Parathyroid adenoma (tissue), 2 donors: ENCODE measurements around the gene SEMA6A.

Experiments
- H2AFZ ChIP-seq: fragments of 300-600 bp; sonication (generic); one replicate; pipeline ENCODE4 v1.7.0; 2017; ENCODE audit warnings: antibody characterized with exemption, mild to moderate bottlenecking
- H3K27ac ChIP-seq: fragments of 300-600 bp; sonication (generic); one replicate; pipeline ENCODE4 v1.7.0; 2017
- H3K27me3 ChIP-seq: fragments of 300-600 bp; sonication (generic); one replicate; pipeline ENCODE4 v1.7.0; 2017; ENCODE audit warnings: low read length; ENCODE audit not compliant: control insufficient read depth, insufficient read depth
- H3K36me3 ChIP-seq: fragments of 300-600 bp; sonication (generic); one replicate; pipeline ENCODE4 v1.7.0; 2017; ENCODE audit warnings: low read length; ENCODE audit not compliant: control insufficient read depth, insufficient read depth
- H3K4me1 ChIP-seq: fragments of 300-600 bp; sonication (generic); one replicate; pipeline ENCODE4 v1.7.0; 2017; ENCODE audit warnings: control low read depth
- H3K4me2 ChIP-seq: fragments of 300-600 bp; sonication (generic); one replicate; pipeline ENCODE4 v1.7.0; 2017; ENCODE audit warnings: low read length
- H3K4me3 ChIP-seq: fragments of 300-600 bp; sonication (generic); one replicate; pipeline ENCODE4 v1.7.0; 2017; ENCODE audit warnings: low read depth, low read length
- H3K79me2 ChIP-seq: fragments of 300-600 bp; sonication (generic); one replicate; pipeline ENCODE4 v1.7.0; 2017; ENCODE audit warnings: control low read depth
- H3K9ac ChIP-seq: fragments of 300-600 bp; sonication (generic); one replicate; pipeline ENCODE4 v1.7.0; 2017; ENCODE audit warnings: mild to moderate bottlenecking
- H3K9me3 ChIP-seq: fragments of 300-600 bp; sonication (generic); one replicate; pipeline ENCODE4 v1.7.0; 2017; ENCODE audit warnings: low read length; ENCODE audit not compliant: control insufficient read depth
- TF ChIP-seq, protein P1 (sequence below): fragments of 300-600 bp; sonication (generic); IDR thresholded peaks from one replicate; pipeline ENCODE4 v1.7.0; 2017; ENCODE audit warnings: antibody characterized with exemption, mild to moderate bottlenecking
- donor health status: primary hyperparathyroidism.

SEMA6A gene

DNA sequence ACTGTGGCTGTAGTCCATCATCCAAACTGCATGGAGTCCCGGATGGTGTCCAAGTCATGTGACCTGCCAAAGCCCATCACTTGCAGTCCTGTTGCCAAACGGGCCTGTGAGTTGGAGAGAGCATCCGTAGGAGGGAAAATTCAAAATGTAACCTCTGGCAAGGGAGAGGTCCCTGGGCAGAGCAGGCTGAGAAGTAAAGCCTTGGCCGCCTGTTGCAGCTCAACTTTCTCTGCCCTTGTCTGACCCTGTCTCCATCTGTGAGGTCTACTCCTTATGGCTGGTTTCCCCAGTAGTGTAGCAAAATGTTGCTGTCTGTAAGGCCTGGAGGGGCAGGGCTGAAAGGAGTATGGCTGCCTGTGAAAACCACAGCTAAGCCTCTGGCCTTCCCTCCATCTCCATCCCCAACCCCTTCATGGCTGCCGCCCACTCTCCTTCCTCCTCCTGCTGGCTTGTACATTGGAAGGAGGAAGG, 163.5 kb downstream of the SEMA6A start:
- Histone ChIP-seq H3K79me2 (no peaks in the 10 kb centered on the region), H3K27me3 (no peaks in the 10 kb centered on the region), H3K27ac (no peak overlapping the region)

DNA sequence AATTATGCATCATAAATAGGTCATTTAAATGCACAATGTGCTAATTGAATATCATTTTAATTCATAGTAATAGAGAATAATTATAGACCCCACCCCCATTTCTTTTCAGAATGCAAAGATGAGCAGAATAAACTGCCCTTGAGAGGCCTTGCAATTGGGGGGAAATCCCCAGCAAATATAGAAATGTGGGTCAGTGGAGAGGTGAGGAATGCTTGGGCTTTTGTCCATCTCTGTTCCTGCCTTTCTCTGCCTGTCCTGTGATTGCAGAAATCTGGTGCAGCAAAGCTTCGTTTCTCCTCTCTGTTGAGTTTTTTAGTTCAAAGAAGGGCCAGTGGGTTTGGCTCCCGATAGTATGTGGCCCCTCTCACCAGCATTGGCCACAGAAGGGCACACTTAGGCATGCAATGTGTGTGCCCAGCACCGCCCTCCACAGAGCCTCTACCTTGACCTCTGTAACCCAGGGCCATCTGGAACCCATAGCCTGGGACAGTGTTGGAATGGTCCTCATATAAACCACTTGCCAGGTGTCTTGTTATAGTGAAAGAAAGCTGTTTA, 164.2 kb downstream of the SEMA6A start:
- H3K27ac ChIP-seq: no peak overlapping the region
- H3K4me3 ChIP-seq: no peak overlapping the region
- H3K79me2 ChIP-seq: no peaks in the 10 kb centered on the region
- H3K36me3 ChIP-seq: no peaks in the 10 kb centered on the region
- TF ChIP-seq, protein P1, sequence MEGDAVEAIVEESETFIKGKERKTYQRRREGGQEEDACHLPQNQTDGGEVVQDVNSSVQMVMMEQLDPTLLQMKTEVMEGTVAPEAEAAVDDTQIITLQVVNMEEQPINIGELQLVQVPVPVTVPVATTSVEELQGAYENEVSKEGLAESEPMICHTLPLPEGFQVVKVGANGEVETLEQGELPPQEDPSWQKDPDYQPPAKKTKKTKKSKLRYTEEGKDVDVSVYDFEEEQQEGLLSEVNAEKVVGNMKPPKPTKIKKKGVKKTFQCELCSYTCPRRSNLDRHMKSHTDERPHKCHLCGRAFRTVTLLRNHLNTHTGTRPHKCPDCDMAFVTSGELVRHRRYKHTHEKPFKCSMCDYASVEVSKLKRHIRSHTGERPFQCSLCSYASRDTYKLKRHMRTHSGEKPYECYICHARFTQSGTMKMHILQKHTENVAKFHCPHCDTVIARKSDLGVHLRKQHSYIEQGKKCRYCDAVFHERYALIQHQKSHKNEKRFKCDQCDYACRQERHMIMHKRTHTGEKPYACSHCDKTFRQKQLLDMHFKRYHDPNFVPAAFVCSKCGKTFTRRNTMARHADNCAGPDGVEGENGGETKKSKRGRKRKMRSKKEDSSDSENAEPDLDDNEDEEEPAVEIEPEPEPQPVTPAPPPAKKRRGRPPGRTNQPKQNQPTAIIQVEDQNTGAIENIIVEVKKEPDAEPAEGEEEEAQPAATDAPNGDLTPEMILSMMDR: no peak
- no peaks in the 10 kb centered on the region for H3K9me3 ChIP-seq
- H3K9ac ChIP-seq: no peak overlapping the region
- no peak overlapping the region for H3K4me2 ChIP-seq
- H3K4me1 ChIP-seq: no peaks in the 10 kb centered on the region
- no peak overlapping the region for H2AFZ ChIP-seq
- no peaks in the 10 kb centered on the region for H3K27me3 ChIP-seq

More for the DNA sequence above, 163.5 kb downstream of the SEMA6A start:
- no peak overlapping the region for H3K9ac ChIP-seq
- H3K4me1 ChIP-seq: no peaks in the 10 kb centered on the region
- H3K9me3 ChIP-seq: no peaks in the 10 kb centered on the region
- H3K4me3 ChIP-seq: no peak overlapping the region
- no peak overlapping the region for H2AFZ ChIP-seq
- TF ChIP-seq, protein P1: no peak
- no peak overlapping the region for H3K4me2 ChIP-seq
- H3K36me3 ChIP-seq: no peaks in the 10 kb centered on the region

DNA sequence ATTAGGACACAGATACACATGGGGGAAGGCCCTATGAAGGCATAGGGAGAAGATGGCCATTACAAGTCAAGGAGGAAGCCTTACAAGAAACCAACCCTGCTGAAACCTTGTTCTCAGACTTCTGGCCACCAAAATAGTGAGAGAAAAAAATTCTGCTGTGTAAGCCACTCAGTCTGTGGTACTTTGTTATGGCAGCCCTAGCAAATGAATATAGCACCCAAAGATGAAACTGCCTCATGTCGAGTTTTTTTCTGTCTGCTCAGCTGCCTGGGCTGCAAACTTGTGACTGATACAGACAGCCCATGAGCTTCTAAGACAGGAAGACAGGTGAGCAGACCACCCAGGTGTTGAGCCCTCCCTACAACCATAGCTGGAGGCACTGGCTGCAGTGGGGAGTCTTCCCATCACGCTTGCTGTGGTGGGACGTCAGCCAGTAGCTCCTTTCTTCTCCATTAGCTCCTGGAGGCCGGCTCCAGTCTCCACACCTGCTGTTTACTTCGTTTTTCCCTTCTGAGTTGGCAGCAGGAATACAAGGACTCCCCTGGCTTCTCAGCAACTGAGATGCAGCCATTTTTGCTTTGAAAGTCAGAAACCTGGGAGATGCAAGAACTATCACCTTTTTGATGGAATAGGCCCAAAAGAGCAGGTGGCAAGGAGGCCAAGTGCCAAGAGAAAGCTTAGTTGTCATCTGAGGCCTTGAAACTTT, 164.9 kb downstream of the SEMA6A start:
- H3K27me3 ChIP-seq: no peaks in the 10 kb centered on the region
- no peak overlapping the region for H3K27ac ChIP-seq
- H2AFZ ChIP-seq: no peak overlapping the region
- no peak overlapping the region for H3K9ac ChIP-seq
- H3K36me3 ChIP-seq: no peaks in the 10 kb centered on the region
- H3K4me2 ChIP-seq: no peak overlapping the region
- no peaks in the 10 kb centered on the region for H3K4me1 ChIP-seq
- H3K9me3 ChIP-seq: no peaks in the 10 kb centered on the region
- no peak overlapping the region for H3K4me3 ChIP-seq
- H3K79me2 ChIP-seq: no peaks in the 10 kb centered on the region
- TF ChIP-seq, protein P1: no peak

DNA sequence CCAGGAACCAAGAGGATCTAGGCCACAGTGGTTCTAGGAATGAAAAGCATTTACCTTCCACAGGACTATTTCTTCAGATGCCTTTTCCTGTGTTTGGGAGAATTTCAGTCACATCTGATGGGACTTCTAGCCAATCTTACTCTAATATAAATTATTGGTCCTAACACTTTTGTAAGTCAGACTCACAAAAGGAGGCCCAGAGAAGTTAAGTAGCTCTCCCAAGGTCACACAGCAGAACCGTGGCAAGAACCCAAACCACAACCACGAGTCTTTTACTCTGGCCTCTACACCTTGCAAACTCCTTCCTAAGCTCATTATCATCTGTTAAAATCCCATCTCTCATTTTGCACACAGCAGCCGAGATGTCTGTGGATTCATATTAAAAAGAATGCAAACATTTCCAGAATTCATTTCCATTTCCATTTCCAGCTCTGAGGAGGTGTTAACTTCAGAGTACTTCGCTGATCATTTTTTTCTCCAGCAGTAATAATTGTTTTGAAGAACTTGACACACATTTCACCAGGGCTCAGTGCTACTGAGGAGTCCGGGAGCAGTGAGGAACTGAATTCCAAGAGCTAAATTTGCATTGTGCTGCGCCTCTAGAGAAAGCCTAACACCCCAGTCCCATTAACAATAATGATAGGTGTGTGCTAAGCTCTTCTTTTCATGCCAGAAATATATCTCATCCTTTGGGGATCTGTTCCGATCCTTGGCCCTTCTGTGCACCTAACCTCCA, 168.1 kb downstream of the SEMA6A start:
- no peaks in the 10 kb centered on the region for H3K27me3 ChIP-seq
- no peak overlapping the region for H2AFZ ChIP-seq
- H3K9me3 ChIP-seq: no peaks in the 10 kb centered on the region
- H3K27ac ChIP-seq: no peak overlapping the region
- no peaks in the 10 kb centered on the region for H3K4me1 ChIP-seq
- no peak overlapping the region for H3K4me2 ChIP-seq
- H3K4me3 ChIP-seq: no peak overlapping the region
- H3K9ac ChIP-seq: no peak overlapping the region
- no peaks in the 10 kb centered on the region for H3K79me2 ChIP-seq
- H3K36me3 ChIP-seq: no peaks in the 10 kb centered on the region
- TF ChIP-seq, protein P1: no peak
